GM12878 (cell line): ENCODE measurements around the gene PYM1. TPM values are rescaled to one million over a fixed set of nuclear protein-coding genes. Genes with fewer than 3 reads are reported as not detected.

Source experiments
- ATAC-seq: fragments of 200-7000 bp; cut with Tn5 transposase; 3 replicates; pipeline ENCODE4 v1.9.1; 2020; ENCODE audit warnings: mild to moderate bottlenecking, moderate library complexity
- BruUV-seq: library from RNA; stranded (reverse); fragments of 400-500 nt; replicated peaks from 2 replicates; lab custom pipeline; 2021; lab: Mats Ljungman, UMichigan
- CTCF ChIA-PET: fragments of 300-600 bp; sonication (Branson Sonifier 250); formaldehyde crosslinking; extraction: SDS; loops from one replicate; lab custom pipeline; 2021; ENCODE audit warnings: inconsistent platforms; lab: Yijun Ruan, JAX
- POLR2A ChIA-PET: fragments of 350-600 bp; formaldehyde crosslinking; extraction: SDS; loops from one replicate; lab custom pipeline; 2021; ENCODE audit warnings: inconsistent platforms; lab: Charles Lee
- RAD21 ChIA-PET: fragments of 300-600 bp; sonication (Branson Sonifier 250); formaldehyde crosslinking; loops from one replicate; lab custom pipeline; 2023; ENCODE audit warnings: antibody characterized with exemption; ENCODE audit not compliant: unreplicated experiment; lab: Charles Lee
- SMC1A ChIA-PET: fragments of 300-600 bp; sonication (Branson Sonifier 250); formaldehyde crosslinking; loops from one replicate; lab custom pipeline; 2023; ENCODE audit not compliant: unreplicated experiment, uncharacterized antibody; lab: Charles Lee
- DNase-seq: peaks from one replicate; pipeline ENCODE4 v3.0.0-alpha.2; 2011; ENCODE audit warnings: low read depth, low spot score
- FAIRE-seq: peaks from 3 replicates; lab custom pipeline; 2011; peaks lifted over from hg19 to GRCh38; lab: Jason Lieb, UNC
- H2AFZ ChIP-seq: 2 replicates; pipeline ENCODE4 v1.6.0; 2011; ENCODE audit warnings: low read depth, low read length, control low read depth; ENCODE audit not compliant: control insufficient read depth
- H3K27ac ChIP-seq: 2 replicates; pipeline ENCODE4 v1.5.1; 2011; ENCODE audit warnings: control low read depth; ENCODE audit not compliant: control insufficient read depth, insufficient read depth
- H3K27me3 ChIP-seq, 2 experiments: replicated peaks in 1 of 2; 2 replicates each; pipeline versions ENCODE4 v1.6.0 to v1.6.1; 2011; ENCODE audit warnings: low read length in 1 of 2; ENCODE audit not compliant: control insufficient read depth in 2 of 2, insufficient read depth in 2 of 2
- H3K36me3 ChIP-seq, 2 experiments: 2 replicates each; pipeline ENCODE4 v1.5.1; 2011; ENCODE audit warnings: low read length in 1 of 2; ENCODE audit not compliant: control insufficient read depth in 2 of 2, insufficient read depth in 2 of 2
- H3K4me1 ChIP-seq: 2 replicates; pipeline ENCODE4 v1.6.1; 2011; ENCODE audit warnings: mild to moderate bottlenecking, low read length, moderate library complexity, mixed read lengths; ENCODE audit not compliant: control insufficient read depth, insufficient read depth
- H3K4me2 ChIP-seq: 2 replicates; pipeline ENCODE4 v1.6.0; 2011; ENCODE audit warnings: control low read depth; ENCODE audit not compliant: control insufficient read depth, insufficient read depth
- H3K4me3 ChIP-seq: fragments of 200-600 bp; sonication (generic); 2 replicates; pipeline ENCODE4 v1.5.1; 2016
- H3K79me2 ChIP-seq: 2 replicates; pipeline ENCODE4 v1.6.0; 2011; ENCODE audit warnings: low read length; ENCODE audit not compliant: control insufficient read depth, insufficient read depth
- H3K9ac ChIP-seq: 2 replicates; pipeline ENCODE4 v1.8.0; 2011; ENCODE audit warnings: low read length, control low read depth, mixed read lengths; ENCODE audit not compliant: control insufficient read depth, insufficient read depth
- H3K9me3 ChIP-seq: replicated peaks from 3 replicates; pipeline ENCODE4 v1.5.1; 2011; ENCODE audit warnings: mild to moderate bottlenecking, low read length; ENCODE audit not compliant: control insufficient read depth, insufficient read depth
- H4K20me1 ChIP-seq: 2 replicates; pipeline ENCODE4 v1.6.0; 2011; ENCODE audit not compliant: control insufficient read depth, insufficient read depth
- CREM ChIP-seq: IDR thresholded peaks from 2 replicates; pipeline ENCODE4 v1.6.1; 2014; ENCODE audit warnings: antibody characterized with exemption, low read depth
- CUX1 ChIP-seq: IDR thresholded peaks from 2 replicates; pipeline ENCODE4 v1.6.1; 2012; ENCODE audit warnings: improper control_type of control experiment, low read depth, low read length; ENCODE audit not compliant: insufficient replicate concordance
- ELK1 ChIP-seq: IDR thresholded peaks from 2 replicates; pipeline ENCODE4 v1.6.1; 2012; ENCODE audit warnings: low read depth, low read length, improper control_type of control experiment
- HDGF ChIP-seq: fragments of 450-650 bp; IDR thresholded peaks from 2 replicates; pipeline ENCODE4 v1.6.1; 2016; ENCODE audit warnings: antibody characterized with exemption
- IRF4 ChIP-seq: IDR thresholded peaks from 2 replicates; pipeline ENCODE4 v1.6.1; 2011; ENCODE audit warnings: low read depth, low read length
- KLF5 ChIP-seq: fragments of 450-650 bp; IDR thresholded peaks from 2 replicates; pipeline ENCODE4 v1.6.1; 2014; ENCODE audit warnings: mild to moderate bottlenecking; ENCODE audit not compliant: partially characterized antibody
- LARP7 ChIP-seq: fragments of 450-650 bp; IDR thresholded peaks from 2 replicates; pipeline ENCODE4 v1.6.1; 2017; ENCODE audit warnings: mild to moderate bottlenecking
- POLR2AphosphoS5 ChIP-seq: IDR thresholded peaks from 2 replicates; pipeline ENCODE4 v1.6.1; 2011; ENCODE audit warnings: mild to moderate bottlenecking, low read length, inconsistent platforms
- RAD21 ChIP-seq: IDR thresholded peaks from 2 replicates; pipeline ENCODE4 v1.6.1; 2011; ENCODE audit warnings: mild to moderate bottlenecking, low read depth, low read length, moderate library complexity; ENCODE audit not compliant: insufficient read depth
- RAD51 ChIP-seq: fragments of 450-650 bp; IDR thresholded peaks from 2 replicates; pipeline ENCODE4 v1.6.1; 2016; ENCODE audit warnings: moderate library complexity, mild to moderate bottlenecking, inconsistent platforms
- RFX5 ChIP-seq: IDR thresholded peaks from 2 replicates; pipeline ENCODE4 v1.6.1; 2011; ENCODE audit warnings: low read depth, low read length, improper control_type of control experiment
- SMAD1 ChIP-seq: fragments of 450-650 bp; IDR thresholded peaks from 2 replicates; pipeline ENCODE4 v1.6.1; 2018; ENCODE audit warnings: mild to moderate bottlenecking, low read depth; ENCODE audit not compliant: partially characterized antibody
- SMAD5 ChIP-seq: IDR thresholded peaks from 2 replicates; pipeline ENCODE4 v1.6.1; 2016; ENCODE audit warnings: antibody characterized with exemption, low read depth
- STAT1 ChIP-seq: fragments of 450-650 bp; conservative IDR thresholded peaks from 2 replicates; pipeline ENCODE4 v1.6.1; 2014; ENCODE audit warnings: antibody characterized with exemption, mild to moderate bottlenecking
- TAF1 ChIP-seq: IDR thresholded peaks from 2 replicates; pipeline ENCODE4 v1.6.1; 2011; ENCODE audit warnings: mild to moderate bottlenecking, low read depth, low read length, borderline replicate concordance
- TBL1XR1 ChIP-seq: IDR thresholded peaks from 2 replicates; pipeline ENCODE4 v1.6.1; 2012; ENCODE audit warnings: low read depth, low read length, improper control_type of control experiment
- ZNF592 ChIP-seq: fragments of 450-650 bp; IDR thresholded peaks from 2 replicates; pipeline ENCODE4 v1.6.1; 2017; ENCODE audit warnings: mild to moderate bottlenecking, moderate library complexity
- WGBS: methylation state at CpG from one replicate; pipeline ENCODE4 v1.1.6; 2016; ENCODE audit warnings: low lambda C conversion rate; ENCODE audit not compliant: insufficient replicate concordance, insufficient coverage; ENCODE audit errors: missing lambda C conversion rate; 5-methylcytosine and 5-hydroxymethylcytosine counted together
- in situ Hi-C: fragments of 300-500 bp; cut with MboI; formaldehyde crosslinking; loops from 9 replicates; pipeline ENCODE4 v1.14.3; 2018; ENCODE audit warnings: mixed read lengths
- intact Hi-C: fragments of 100-400 bp; cut with micrococcal nuclease; formaldehyde crosslinking; loops from one replicate; pipeline ENCODE4 v1.14.2; 2022; ENCODE audit not compliant: unreplicated experiment
- polyA plus RNA-seq, 11 experiments: library from polyadenylated mRNA; depleted of rRNA in 4 of 11; unstranded in 6 of 11; stranded (reverse) in 5 of 11; fragments of >200 nt; fragmentation: Nextera tagmentation in 4 of 11; fragmentation: Illumina TruSeq in 1 of 11; extraction: Ambion mirVana in 4 of 11; extraction: Trizol in 1 of 11; gene quantifications; 1 replicate in 1 of 11; 2 replicates in 10 of 11; pipeline versions ENCODE4 v1.2.1 to v1.2.3, GENCODE V29; 2011 to 2016; ENCODE audit warnings: inconsistent platforms in 2 of 11, missing spikeins in 2 of 11, low read depth in 1 of 11
- total RNA-seq, 4 experiments: library from RNA; depleted of rRNA in 3 of 4; stranded (reverse); fragments of >200 nt in 3 of 4; fragmentation: Illumina TruSeq in 1 of 4; extraction: Trizol in 1 of 4; gene quantifications; 2 replicates each; pipeline versions ENCODE4 v1.2.1 to v1.2.3, GENCODE V29; 2013 to 2021

PYM1 gene
- total and polyA plus RNA-seq, 10 of the 15 experiments (the other 5 are each of a cell fraction or from before 2014, with no cell fraction given) = 33.9 to 93.4 (median 55.8) TPM

GRCh38 chr12:55963760-55964159, 36.1 kb upstream of the PYM1 start:
- BruUV-seq = no TSS peak
- no peak overlapping the region for H2AFZ ChIP-seq
- no peak for TF ChIP-seq IRF4
- TF ChIP-seq TBL1XR1 = no peak
- no peak for TF ChIP-seq CREM
- TF ChIP-seq HDGF = no peak
- TF ChIP-seq SMAD5 = no peak
- TF ChIP-seq KLF5 = no peak
- TF ChIP-seq RAD21 = no peak
- TF ChIP-seq ELK1 = no peak
- TF ChIP-seq ZNF592 = no peak
- TF ChIP-seq CUX1 = no peak
- no peak for TF ChIP-seq LARP7
- TF ChIP-seq RAD51 = no peak
- TF ChIP-seq SMAD1 = no peak
- TF ChIP-seq STAT1 = no peak
- no peak for TF ChIP-seq TAF1
- no peak for TF ChIP-seq POLR2AphosphoS5
- no peak for TF ChIP-seq RFX5

More at GRCh38 chr12:55963760-55964159, 36.1 kb upstream of the PYM1 start:
- in situ Hi-C loops (no loop called here), intact Hi-C loops (no loop called here)
- H3K79me2 ChIP-seq = peaks cover 21% of the 10 kb centered on the region
- H3K27me3 ChIP-seq = no peaks in the 10 kb centered on the region
- ChIA-PET SMC1A (no interaction called here), CTCF (no interaction called here), POLR2A (no interaction called here), RAD21 (no interaction called here)
- WGBS = 73% methylated on average over 2 of the region's 2 CpGs
- no peak overlapping the region for H3K9ac ChIP-seq
- H3K4me3 ChIP-seq = no peak overlapping the region
- H3K36me3 ChIP-seq = no peaks in the 10 kb centered on the region
- FAIRE-seq (no peak), DNase-seq (no peak), ATAC-seq (no peak)
- no peaks in the 10 kb centered on the region for H4K20me1 ChIP-seq
- H3K4me2 ChIP-seq = no peak overlapping the region
- H3K27ac ChIP-seq = no peak overlapping the region
- H3K4me1 ChIP-seq = peaks cover 12% of the 10 kb centered on the region
- no peaks in the 10 kb centered on the region for H3K9me3 ChIP-seq
